ENCODE measurements around the gene PLA2G4F. TPM values are rescaled to one million over a fixed set of nuclear protein-coding genes. Genes with fewer than 3 reads are reported as not detected.

PLA2G4F gene
- total and polyA plus RNA-seq, 10 of the 15 experiments (the other 5 are each of a cell fraction or from before 2014, with no cell fraction given): not detected

DNA sequence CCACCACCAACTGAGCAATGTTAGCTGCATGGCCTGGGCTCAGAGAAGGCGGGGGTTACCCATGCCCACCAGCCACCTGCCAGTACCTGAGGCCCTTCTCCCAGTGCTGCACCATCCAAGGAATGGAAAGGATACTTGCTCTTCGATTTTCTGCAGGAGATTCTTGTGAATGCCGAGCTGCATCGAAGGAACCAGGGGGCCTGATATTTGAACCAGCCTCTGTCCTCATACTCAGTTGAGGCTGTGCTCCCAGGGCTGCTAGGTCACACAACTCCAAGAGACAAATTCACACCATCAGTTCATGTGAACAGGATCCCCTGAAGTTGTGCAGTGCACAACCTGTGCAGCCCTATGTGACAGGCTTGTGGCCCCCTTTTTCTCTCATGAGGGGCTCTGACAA is 18.0 kb downstream of the PLA2G4F start (continued):
- TF ChIP-seq, protein P1, sequence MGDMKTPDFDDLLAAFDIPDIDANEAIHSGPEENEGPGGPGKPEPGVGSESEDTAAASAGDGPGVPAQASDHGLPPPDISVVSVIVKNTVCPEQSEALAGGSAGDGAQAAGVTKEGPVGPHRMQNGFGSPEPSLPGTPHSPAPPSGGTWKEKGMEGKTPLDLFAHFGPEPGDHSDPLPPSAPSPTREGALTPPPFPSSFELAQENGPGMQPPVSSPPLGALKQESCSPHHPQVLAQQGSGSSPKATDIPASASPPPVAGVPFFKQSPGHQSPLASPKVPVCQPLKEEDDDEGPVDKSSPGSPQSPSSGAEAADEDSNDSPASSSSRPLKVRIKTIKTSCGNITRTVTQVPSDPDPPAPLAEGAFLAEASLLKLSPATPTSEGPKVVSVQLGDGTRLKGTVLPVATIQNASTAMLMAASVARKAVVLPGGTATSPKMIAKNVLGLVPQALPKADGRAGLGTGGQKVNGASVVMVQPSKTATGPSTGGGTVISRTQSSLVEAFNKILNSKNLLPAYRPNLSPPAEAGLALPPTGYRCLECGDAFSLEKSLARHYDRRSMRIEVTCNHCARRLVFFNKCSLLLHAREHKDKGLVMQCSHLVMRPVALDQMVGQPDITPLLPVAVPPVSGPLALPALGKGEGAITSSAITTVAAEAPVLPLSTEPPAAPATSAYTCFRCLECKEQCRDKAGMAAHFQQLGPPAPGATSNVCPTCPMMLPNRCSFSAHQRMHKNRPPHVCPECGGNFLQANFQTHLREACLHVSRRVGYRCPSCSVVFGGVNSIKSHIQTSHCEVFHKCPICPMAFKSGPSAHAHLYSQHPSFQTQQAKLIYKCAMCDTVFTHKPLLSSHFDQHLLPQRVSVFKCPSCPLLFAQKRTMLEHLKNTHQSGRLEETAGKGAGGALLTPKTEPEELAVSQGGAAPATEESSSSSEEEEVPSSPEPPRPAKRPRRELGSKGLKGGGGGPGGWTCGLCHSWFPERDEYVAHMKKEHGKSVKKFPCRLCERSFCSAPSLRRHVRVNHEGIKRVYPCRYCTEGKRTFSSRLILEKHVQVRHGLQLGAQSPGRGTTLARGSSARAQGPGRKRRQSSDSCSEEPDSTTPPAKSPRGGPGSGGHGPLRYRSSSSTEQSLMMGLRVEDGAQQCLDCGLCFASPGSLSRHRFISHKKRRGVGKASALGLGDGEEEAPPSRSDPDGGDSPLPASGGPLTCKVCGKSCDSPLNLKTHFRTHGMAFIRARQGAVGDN (IDR thresholded peaks at IDR 0.05): no peak
- TF ChIP-seq, protein P2, sequence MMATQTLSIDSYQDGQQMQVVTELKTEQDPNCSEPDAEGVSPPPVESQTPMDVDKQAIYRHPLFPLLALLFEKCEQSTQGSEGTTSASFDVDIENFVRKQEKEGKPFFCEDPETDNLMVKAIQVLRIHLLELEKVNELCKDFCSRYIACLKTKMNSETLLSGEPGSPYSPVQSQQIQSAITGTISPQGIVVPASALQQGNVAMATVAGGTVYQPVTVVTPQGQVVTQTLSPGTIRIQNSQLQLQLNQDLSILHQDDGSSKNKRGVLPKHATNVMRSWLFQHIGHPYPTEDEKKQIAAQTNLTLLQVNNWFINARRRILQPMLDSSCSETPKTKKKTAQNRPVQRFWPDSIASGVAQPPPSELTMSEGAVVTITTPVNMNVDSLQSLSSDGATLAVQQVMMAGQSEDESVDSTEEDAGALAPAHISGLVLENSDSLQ (IDR thresholded peaks at IDR 0.05): no peak
- no peak for TF ChIP-seq SMC3 (IDR thresholded peaks at IDR 0.05; ENCODE audit: borderline replicate concordance, low read length)
- TF ChIP-seq RUNX3 (IDR thresholded peaks at IDR 0.05; ENCODE audit: low read length): no peak
- no peak for TF ChIP-seq JUND (IDR thresholded peaks at IDR 0.05; ENCODE audit: low read depth, low read length)
- no peak for TF ChIP-seq CHD1 (IDR thresholded peaks at IDR 0.05; ENCODE audit: low read depth, low read length)
- TF ChIP-seq CTCF (IDR thresholded peaks at IDR 0.05 in 2 of 3, conservative IDR thresholded peaks at IDR 0.05 in 1 of 3; ENCODE audit: control insufficient read depth in 2 of 3, extremely low read depth in 1 of 3, insufficient read depth in 1 of 3, low read depth in 3 of 3, low read length in 3 of 3): no peak
- TF ChIP-seq, protein P3, sequence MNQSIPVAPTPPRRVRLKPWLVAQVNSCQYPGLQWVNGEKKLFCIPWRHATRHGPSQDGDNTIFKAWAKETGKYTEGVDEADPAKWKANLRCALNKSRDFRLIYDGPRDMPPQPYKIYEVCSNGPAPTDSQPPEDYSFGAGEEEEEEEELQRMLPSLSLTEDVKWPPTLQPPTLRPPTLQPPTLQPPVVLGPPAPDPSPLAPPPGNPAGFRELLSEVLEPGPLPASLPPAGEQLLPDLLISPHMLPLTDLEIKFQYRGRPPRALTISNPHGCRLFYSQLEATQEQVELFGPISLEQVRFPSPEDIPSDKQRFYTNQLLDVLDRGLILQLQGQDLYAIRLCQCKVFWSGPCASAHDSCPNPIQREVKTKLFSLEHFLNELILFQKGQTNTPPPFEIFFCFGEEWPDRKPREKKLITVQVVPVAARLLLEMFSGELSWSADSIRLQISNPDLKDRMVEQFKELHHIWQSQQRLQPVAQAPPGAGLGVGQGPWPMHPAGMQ (IDR thresholded peaks at IDR 0.05; ENCODE audit: borderline replicate concordance): no peak
- TF ChIP-seq DPF2 (IDR thresholded peaks at IDR 0.05): no peak
- no peak for TF ChIP-seq SUZ12 (IDR thresholded peaks at IDR 0.05; ENCODE audit: unreplicated experiment)
- TF ChIP-seq FOXM1 (IDR thresholded peaks at IDR 0.05; ENCODE audit: low read depth, low read length): no peak

All from GM12878 (cell line).